ENCODE results near the gene PUS1. TPM values are rescaled to one million over a fixed set of nuclear protein-coding genes. Genes with fewer than 3 reads are reported as not detected.

PUS1 gene
- total RNA-seq, 4 donors from 2014 or later = 11.2 to 62.2 (median 17.0) TPM

GRCh38 chr12:131962069-131962468, 33.0 kb downstream of the PUS1 start:
- TF ChIP-seq, protein P1, sequence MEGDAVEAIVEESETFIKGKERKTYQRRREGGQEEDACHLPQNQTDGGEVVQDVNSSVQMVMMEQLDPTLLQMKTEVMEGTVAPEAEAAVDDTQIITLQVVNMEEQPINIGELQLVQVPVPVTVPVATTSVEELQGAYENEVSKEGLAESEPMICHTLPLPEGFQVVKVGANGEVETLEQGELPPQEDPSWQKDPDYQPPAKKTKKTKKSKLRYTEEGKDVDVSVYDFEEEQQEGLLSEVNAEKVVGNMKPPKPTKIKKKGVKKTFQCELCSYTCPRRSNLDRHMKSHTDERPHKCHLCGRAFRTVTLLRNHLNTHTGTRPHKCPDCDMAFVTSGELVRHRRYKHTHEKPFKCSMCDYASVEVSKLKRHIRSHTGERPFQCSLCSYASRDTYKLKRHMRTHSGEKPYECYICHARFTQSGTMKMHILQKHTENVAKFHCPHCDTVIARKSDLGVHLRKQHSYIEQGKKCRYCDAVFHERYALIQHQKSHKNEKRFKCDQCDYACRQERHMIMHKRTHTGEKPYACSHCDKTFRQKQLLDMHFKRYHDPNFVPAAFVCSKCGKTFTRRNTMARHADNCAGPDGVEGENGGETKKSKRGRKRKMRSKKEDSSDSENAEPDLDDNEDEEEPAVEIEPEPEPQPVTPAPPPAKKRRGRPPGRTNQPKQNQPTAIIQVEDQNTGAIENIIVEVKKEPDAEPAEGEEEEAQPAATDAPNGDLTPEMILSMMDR (IDR thresholded peaks at IDR 0.05) = no peak
- no peak for DNase-seq (ENCODE audit: low spot score)
- no peak for ATAC-seq (ENCODE audit: low FRiP score)

GRCh38 chr12:131963381-131963780, 34.3 kb downstream of the PUS1 start:
- no peak for ATAC-seq (ENCODE audit: low FRiP score)
- TF ChIP-seq, protein P1 (IDR thresholded peaks at IDR 0.05) = no peak
- no peak for DNase-seq (ENCODE audit: low spot score)

- ATAC-seq (ENCODE audit: low FRiP score) (no peak), DNase-seq (ENCODE audit: low spot score) (no peak)
- TF ChIP-seq, protein P1 (IDR thresholded peaks at IDR 0.05) = no peak
Measured at GRCh38 chr12:131965073-131965472, 36.0 kb downstream of the PUS1 start.

GRCh38 chr12:131971226-131971625, 42.1 kb downstream of the PUS1 start:
- TF ChIP-seq, protein P1 (IDR thresholded peaks at IDR 0.05) = no peak
- no peak for ATAC-seq (ENCODE audit: low FRiP score)
- DNase-seq (ENCODE audit: low spot score) = no peak

DNA sequence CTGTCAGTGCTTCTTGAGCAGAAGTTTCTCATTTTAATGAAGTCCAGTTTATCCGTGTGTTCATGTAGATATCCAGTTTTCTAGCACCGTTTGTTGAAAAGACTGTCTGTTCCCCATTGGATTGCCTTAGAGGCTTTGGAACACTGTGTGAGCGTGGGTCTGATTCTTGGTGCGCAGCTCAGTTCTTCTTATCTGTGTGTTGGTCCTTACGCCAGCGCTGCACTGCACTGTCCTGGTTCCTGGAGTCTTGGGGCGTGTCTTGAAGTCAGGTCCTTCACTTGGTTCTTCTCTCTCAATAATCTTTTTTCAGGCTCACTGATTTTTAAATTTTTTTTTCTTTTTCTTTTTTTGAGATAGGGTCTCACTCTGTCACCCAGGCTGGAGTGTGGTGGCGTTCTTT, 46.2 kb downstream of the PUS1 start:
- ATAC-seq (ENCODE audit: low FRiP score) (no peak), DNase-seq (ENCODE audit: low spot score) (no peak)
- TF ChIP-seq, protein P1 (IDR thresholded peaks at IDR 0.05) = no peak

- DNase-seq (ENCODE audit: low spot score) (no peak), ATAC-seq (ENCODE audit: low FRiP score) (no peak)
- TF ChIP-seq, protein P1 (IDR thresholded peaks at IDR 0.05) = no peak
Measured at GRCh38 chr12:131979606-131980005, 50.5 kb downstream of the PUS1 start.

- TF ChIP-seq, protein P1 (IDR thresholded peaks at IDR 0.05) = no peak
- ATAC-seq (ENCODE audit: low FRiP score) (no peak), DNase-seq (ENCODE audit: low spot score) (no peak)
Measured at GRCh38 chr12:131980263-131980662, 51.2 kb downstream of the PUS1 start.

All from omental fat pad (tissue), 4 donors.